Measurements from ENCODE around the gene KCNQ1OT1.

DNA sequence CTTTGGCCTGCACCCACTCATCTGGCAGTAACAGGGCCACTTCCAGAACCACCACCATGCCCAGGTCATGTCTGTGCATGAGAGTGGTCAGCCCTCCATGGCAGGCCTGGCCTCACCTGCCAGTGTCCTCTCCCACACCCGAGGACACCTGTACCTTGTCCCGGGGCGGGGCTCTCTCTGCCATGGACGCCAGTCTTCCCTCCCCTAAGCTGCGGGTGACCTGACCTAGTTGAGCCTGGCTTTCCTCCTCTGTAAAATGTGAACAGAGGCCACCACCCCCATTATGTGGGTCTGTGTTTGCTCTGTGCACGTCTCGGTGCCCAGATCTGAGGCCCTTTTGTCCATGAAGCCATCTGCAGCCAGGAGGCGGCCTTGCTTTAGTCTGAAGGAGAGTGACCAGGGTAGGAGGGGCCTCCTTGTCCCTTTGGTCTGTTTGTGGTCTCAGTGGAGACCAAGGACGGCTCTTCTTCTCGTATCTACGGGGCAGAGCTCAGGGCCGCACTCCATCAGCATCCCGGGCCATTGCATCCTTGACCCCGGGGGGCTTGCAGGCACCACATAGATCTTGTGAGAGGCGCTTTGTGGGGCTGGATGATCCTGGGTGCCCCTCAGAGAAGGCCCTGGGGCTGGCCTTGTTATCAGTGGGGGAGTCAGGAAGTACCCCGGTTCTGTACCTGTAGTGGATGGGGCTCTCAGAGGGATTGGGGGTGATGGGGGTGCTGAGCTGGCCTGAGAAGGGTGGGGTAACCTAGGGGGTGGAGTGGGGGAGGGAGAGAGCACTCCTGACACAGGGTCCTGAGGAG lies 133.4 kb downstream of the KCNQ1OT1 start:
- TF ChIP-seq POLR2A (IDR thresholded peaks at IDR 0.05) = no peak
- no peak for TF ChIP-seq CTCF (IDR thresholded peaks at IDR 0.05)
- TF ChIP-seq POLR2AphosphoS5 (IDR thresholded peaks at IDR 0.05) = no peak
